B cell (primary cell): ENCODE data around the gene MYBPHL. TPM values are rescaled to one million over a fixed set of nuclear protein-coding genes. Genes with fewer than 3 reads are reported as not detected.

Experiments used
- ATAC-seq: fragments of 200-7000 bp; cut with Tn5 transposase; one replicate; pipeline ENCODE4 v1.10.0; 2021; ENCODE audit warnings: low read depth, mild to moderate bottlenecking, moderate number of reproducible peaks, moderate library complexity
- CTCF ChIA-PET: fragments of 350-600 bp; sonication (Branson Sonifier 250); formaldehyde crosslinking; loops from one replicate; lab custom pipeline; 2021; ENCODE audit warnings: antibody characterized with exemption, inconsistent platforms; lab: Charles Lee
- POLR2A ChIA-PET: fragments of 350-600 bp; sonication (Branson Sonifier 250); formaldehyde crosslinking; loops from one replicate; lab custom pipeline; 2021; ENCODE audit warnings: antibody characterized with exemption; lab: Charles Lee
- DNase-seq: peaks from one replicate; pipeline ENCODE4 v3.0.0; 2013
- H2AFZ ChIP-seq: 2 replicates; pipeline ENCODE4 v1.6.1; 2012; ENCODE audit warnings: mild to moderate bottlenecking, low read depth, low read length; ENCODE audit not compliant: insufficient read depth, poor library complexity, severe bottlenecking
- H3K27ac ChIP-seq, 2 donors: 1 replicate in 1 of 2; 2 replicates in 1 of 2; pipeline ENCODE4 v1.5.1; 2012 to 2013; ENCODE audit warnings: low read length in 2 of 2, mild to moderate bottlenecking in 2 of 2, moderate library complexity in 1 of 2
- H3K27me3 ChIP-seq, 4 experiments: fragments of 200-600 bp in 1 of 4; sonication (generic) in 1 of 4; replicated peaks in 1 of 4; 1 replicate in 2 of 4; 2 replicates in 2 of 4; pipeline versions ENCODE4 v1.6.1 to v1.7.0; 2013 to 2016; ENCODE audit warnings: low read length in 3 of 4, mild to moderate bottlenecking in 2 of 4, mixed read lengths in 1 of 4, moderate library complexity in 1 of 4; ENCODE audit not compliant: insufficient read depth in 4 of 4, control insufficient read depth in 3 of 4; ENCODE audit errors: control extremely low read depth in 1 of 4
- H3K36me3 ChIP-seq, 2 experiments: replicated peaks in 1 of 2; 1 replicate in 1 of 2; 2 replicates in 1 of 2; pipeline versions ENCODE4 v1.6.1 to v1.7.1; 2013; ENCODE audit warnings: low read length in 1 of 2; ENCODE audit not compliant: insufficient read depth in 2 of 2, control insufficient read depth in 1 of 2; ENCODE audit errors: control extremely low read depth in 1 of 2, extremely low read depth in 1 of 2
- H3K4me1 ChIP-seq, 2 donors: fragments of 200-600 bp in 1 of 2; sonication (generic) in 1 of 2; 1 replicate in 1 of 2; 2 replicates in 1 of 2; pipeline versions ENCODE4 v1.5.1 to v1.6.1; 2013 to 2017; ENCODE audit warnings: low read length in 2 of 2; ENCODE audit not compliant: control insufficient read depth in 2 of 2, insufficient read depth in 2 of 2
- H3K4me2 ChIP-seq: replicated peaks from 2 replicates; pipeline ENCODE3; 2012; ENCODE audit warnings: mild to moderate bottlenecking, low read depth, low read length; ENCODE audit not compliant: poor library complexity, severe bottlenecking
- H3K4me3 ChIP-seq, 5 experiments: fragments of 200-600 bp in 1 of 5; sonication (generic) in 1 of 5; 1 replicate in 3 of 5; 2 replicates in 2 of 5; pipeline versions ENCODE4 v1.5.1 to v1.7.0; 2011 to 2016; ENCODE audit warnings: low read length in 4 of 5, mild to moderate bottlenecking in 4 of 5, low read depth in 2 of 5, control low read depth in 1 of 5, moderate library complexity in 1 of 5; ENCODE audit not compliant: insufficient read depth in 1 of 5; ENCODE audit errors: control extremely low read depth in 1 of 5, extremely low read depth in 1 of 5
- H3K79me2 ChIP-seq: fragments of 200-600 bp; sonication (generic); one replicate; pipeline ENCODE4 v1.6.0; 2016; ENCODE audit warnings: low read length; ENCODE audit not compliant: control insufficient read depth, insufficient read depth
- H3K9ac ChIP-seq: fragments of 200-600 bp; sonication (generic); 2 replicates; pipeline ENCODE4 v1.6.1; 2017; ENCODE audit warnings: mild to moderate bottlenecking, low read length, moderate library complexity
- H3K9me3 ChIP-seq, 3 donors: one replicate each; pipeline versions ENCODE4 v1.6.1 to v1.7.1; 2013; ENCODE audit warnings: low read length in 2 of 3; ENCODE audit not compliant: control insufficient read depth in 2 of 3, insufficient read depth in 1 of 3; ENCODE audit errors: control extremely low read depth in 1 of 3
- H4K20me1 ChIP-seq: 2 replicates; pipeline ENCODE4 v1.6.0; 2012; ENCODE audit warnings: mild to moderate bottlenecking, low read length; ENCODE audit not compliant: insufficient read depth, control insufficient read depth, poor library complexity, severe bottlenecking
- H3K27ac Mint-ChIP-seq: one replicate; pipeline ENCODE4 v1.8.0; 2021; ENCODE audit warnings: mixed read lengths
- H3K27me3 Mint-ChIP-seq: one replicate; pipeline ENCODE4 v1.8.0; 2021; ENCODE audit warnings: mixed read lengths
- H3K4me1 Mint-ChIP-seq: one replicate; pipeline ENCODE4 v1.8.0; 2021; ENCODE audit warnings: mixed read lengths
- H3K4me3 Mint-ChIP-seq: one replicate; pipeline ENCODE4 v1.8.0; 2021; ENCODE audit warnings: mixed read lengths
- H3K9me3 Mint-ChIP-seq: one replicate; pipeline ENCODE4 v1.8.0; 2022; ENCODE audit warnings: mixed read lengths; ENCODE audit not compliant: insufficient read depth
- CTCF ChIP-seq: fragments of 200-600 bp; IDR thresholded peaks from one replicate; pipeline ENCODE4 v1.8.0; 2022; ENCODE audit warnings: antibody characterized with exemption, mild to moderate bottlenecking
- EZH2 ChIP-seq: IDR thresholded peaks from 2 replicates; pipeline ENCODE4 v1.6.1; 2012; ENCODE audit warnings: borderline replicate concordance, low read depth, mild to moderate bottlenecking, moderate library complexity, low read length; ENCODE audit not compliant: insufficient read depth, poor library complexity, severe bottlenecking
- WGBS: methylation state at CpG from one replicate; pipeline ENCODE4 v1.1.5; 2013; ENCODE audit warnings: missing lambda C conversion rate; ENCODE audit not compliant: insufficient coverage; 5-methylcytosine and 5-hydroxymethylcytosine counted together
- intact Hi-C: fragments of 100-400 bp; cut with micrococcal nuclease; formaldehyde crosslinking; loops from one replicate; pipeline ENCODE4 v1.10.0; 2022
- polyA plus RNA-seq: library from polyadenylated mRNA; depleted of rRNA; stranded (reverse); fragments of >200 nt; gene quantifications from 2 replicates; pipeline ENCODE4 v1.2.3, GENCODE V29; 2012
- total RNA-seq, 2 donors: library from RNA; stranded (reverse); fragments of 120-200 nt in 1 of 2; gene quantifications; 1 replicate in 1 of 2; 2 replicates in 1 of 2; pipeline versions ENCODE4 v1.2.3 to v1.2.4, GENCODE V29; 2013 to 2022

Gene MYBPHL
- total and polyA plus RNA-seq, 2 donors (not counting 1 experiment from before 2014, with no cell fraction given) = not detected

DNA sequence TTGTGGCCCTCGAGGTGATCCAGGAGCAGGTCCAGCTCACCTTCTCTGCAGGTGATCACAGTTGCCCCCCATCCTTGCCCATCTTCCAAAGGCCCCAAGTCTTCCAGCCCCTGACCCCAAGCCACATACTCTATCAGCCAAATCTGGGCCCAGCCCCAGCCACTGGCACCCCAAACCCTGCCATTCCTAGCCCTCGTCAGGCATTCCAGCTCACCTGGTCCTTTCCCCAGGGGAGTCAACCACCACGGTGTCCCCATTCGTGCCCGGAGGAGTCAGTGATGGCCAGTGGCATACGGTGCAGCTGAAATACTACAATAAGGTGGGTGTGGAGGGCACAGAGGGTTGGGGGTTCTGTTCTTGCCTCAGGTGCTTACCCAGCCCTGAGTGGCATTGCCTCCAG lies 45.2 kb downstream of the MYBPHL start:
- Mint-ChIP-seq H3K4me1 (peaks cover 4% of the 10 kb centered on the region), H3K27ac (no peak overlapping the region), H3K27me3 (peaks cover 4% of the 10 kb centered on the region), H3K9me3 (no peaks in the 10 kb centered on the region), H3K4me3 (no peak overlapping the region)
- DNase-seq (no peak), ATAC-seq (no peak)
- Histone ChIP-seq H3K4me2 (no peak overlapping the region), H3K36me3 (no peaks in the 10 kb centered on the region), H3K4me3 (no peak overlapping the region), H3K9ac (no peak overlapping the region), H3K9me3 (no peaks in the 10 kb centered on the region), H3K27me3 (peaks cover 0 to 4% (median 0%) of the 10 kb centered on the region in 4 experiments), H4K20me1 (no peaks in the 10 kb centered on the region), H3K79me2 (no peaks in the 10 kb centered on the region), H3K27ac (no peak overlapping the region), H2AFZ (no peak overlapping the region), H3K4me1 (peaks cover 0 to 3% of the 10 kb centered on the region in 2 donors)
- ChIA-PET POLR2A (interaction anchor here (0.6 kb wide), 1 partner anchor 1596 kb away, joined by 5 read pairs; no protein-coding TSS in a partner anchor), CTCF (interaction anchor here (8.1 kb wide), 1 partner anchor 139 kb away, joined by 73 read pairs; no protein-coding TSS in a partner anchor)
- intact Hi-C loops = no loop called here
- TF ChIP-seq EZH2 (no peak), CTCF (no peak)
- WGBS = 96% methylated on average over 6 of the region's 6 CpGs

DNA sequence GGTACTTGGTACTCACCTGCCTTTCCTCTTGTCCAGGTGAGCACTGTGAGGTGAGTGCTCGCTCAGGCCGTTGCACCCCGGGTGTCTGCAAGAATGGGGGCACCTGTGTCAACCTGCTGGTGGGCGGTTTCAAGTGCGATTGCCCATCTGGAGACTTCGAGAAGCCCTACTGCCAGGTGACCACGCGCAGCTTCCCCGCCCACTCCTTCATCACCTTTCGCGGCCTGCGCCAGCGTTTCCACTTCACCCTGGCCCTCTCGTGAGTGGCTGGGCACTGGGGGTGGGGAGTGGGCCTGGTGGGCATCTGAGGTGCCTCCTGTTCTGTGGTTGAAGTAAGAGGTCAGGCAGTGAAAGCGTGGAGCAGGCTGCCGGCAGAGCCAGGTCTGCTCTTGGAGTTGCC lies 45.8 kb downstream of the MYBPHL start:
- Histone ChIP-seq H3K4me1 (peaks cover 0 to 3% of the 10 kb centered on the region in 2 donors), H3K27ac (no peak overlapping the region), H4K20me1 (no peaks in the 10 kb centered on the region), H2AFZ (no peak overlapping the region), H3K4me3 (no peak overlapping the region), H3K9ac (no peak overlapping the region), H3K36me3 (no peaks in the 10 kb centered on the region), H3K27me3 (peaks cover 0 to 4% (median 0%) of the 10 kb centered on the region in 4 experiments), H3K9me3 (no peaks in the 10 kb centered on the region), H3K4me2 (no peak overlapping the region), H3K79me2 (no peaks in the 10 kb centered on the region)
- no peak for DNase-seq
- intact Hi-C loops = no loop called here
- ChIA-PET POLR2A (no interaction called here), CTCF (interaction anchor here (8.1 kb wide), 1 partner anchor 139 kb away, joined by 73 read pairs; no protein-coding TSS in a partner anchor)
- no peak overlapping the region for H3K27ac Mint-ChIP-seq
- no peak for ATAC-seq
- peaks cover 4% of the 10 kb centered on the region for H3K4me1 Mint-ChIP-seq
- TF ChIP-seq CTCF = no peak
- TF ChIP-seq EZH2 = no peak
- WGBS = 93% methylated on average over 16 of the region's 16 CpGs
- H3K9me3 Mint-ChIP-seq = no peaks in the 10 kb centered on the region
- H3K27me3 Mint-ChIP-seq = peaks cover 6% of the 10 kb centered on the region
- no peak overlapping the region for H3K4me3 Mint-ChIP-seq
